HG02885 (cell line): Measurements from ENCODE around the gene DNAJC1.
A peak's percentile ranks its signal among the peaks of the same experiment; 100 is the strongest.
"Not testable (repeated sequence)": the region's sequence is repeated elsewhere in the genome, so short reads cannot be mapped to it uniquely, and the experiment has no call there.

Experiments
- ATAC-seq: cut with Tn5 transposase; IDR thresholded peaks from one replicate; pipeline ENCODE4 v1.9.1; 2021; ENCODE audit warnings: mild to moderate bottlenecking; ENCODE audit not compliant: unreplicated experiment, poor library complexity

Gene DNAJC1

DNA sequence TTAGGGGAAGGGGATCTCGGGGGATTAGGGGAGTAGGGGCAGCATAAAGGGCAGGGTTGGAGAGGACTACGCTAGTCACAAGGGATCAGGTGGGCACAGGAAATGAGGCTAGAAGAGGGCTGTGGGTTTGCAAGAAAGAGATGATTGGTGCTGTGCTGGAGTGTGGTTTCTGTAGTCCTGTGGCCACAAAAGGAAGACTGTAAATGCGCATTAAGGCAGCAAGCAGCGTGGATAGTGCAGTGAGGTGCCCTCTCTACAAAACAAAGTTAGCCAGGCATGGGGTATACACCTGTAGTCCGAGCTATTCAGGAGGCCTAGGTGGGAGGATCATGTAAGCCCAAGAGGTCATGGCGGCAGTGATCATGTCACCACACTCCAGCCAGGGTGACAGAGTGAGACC is 257.4 kb downstream of the DNAJC1 start:
- no peak for ATAC-seq

DNA sequence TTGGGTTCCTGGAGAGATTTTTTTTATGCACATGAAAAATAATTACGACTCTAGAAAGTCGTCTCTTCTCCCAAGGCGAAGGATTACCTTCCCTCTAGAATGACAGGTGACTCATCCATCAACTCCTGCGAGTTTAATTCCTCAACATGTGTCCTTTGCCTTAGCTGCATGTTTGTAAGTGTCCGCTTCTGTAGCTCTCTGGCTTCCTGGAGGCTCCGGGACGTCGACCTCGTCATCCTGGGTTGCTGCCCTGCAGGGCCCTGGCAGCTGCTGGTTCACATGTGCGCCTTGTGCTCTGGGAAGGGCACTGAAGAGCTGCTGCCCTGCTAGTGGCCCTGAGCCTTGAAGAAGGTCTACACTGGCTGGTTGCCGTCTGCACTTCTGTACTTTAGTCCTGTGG is 259.3 kb downstream of the DNAJC1 start:
- ATAC-seq = no peak

DNA sequence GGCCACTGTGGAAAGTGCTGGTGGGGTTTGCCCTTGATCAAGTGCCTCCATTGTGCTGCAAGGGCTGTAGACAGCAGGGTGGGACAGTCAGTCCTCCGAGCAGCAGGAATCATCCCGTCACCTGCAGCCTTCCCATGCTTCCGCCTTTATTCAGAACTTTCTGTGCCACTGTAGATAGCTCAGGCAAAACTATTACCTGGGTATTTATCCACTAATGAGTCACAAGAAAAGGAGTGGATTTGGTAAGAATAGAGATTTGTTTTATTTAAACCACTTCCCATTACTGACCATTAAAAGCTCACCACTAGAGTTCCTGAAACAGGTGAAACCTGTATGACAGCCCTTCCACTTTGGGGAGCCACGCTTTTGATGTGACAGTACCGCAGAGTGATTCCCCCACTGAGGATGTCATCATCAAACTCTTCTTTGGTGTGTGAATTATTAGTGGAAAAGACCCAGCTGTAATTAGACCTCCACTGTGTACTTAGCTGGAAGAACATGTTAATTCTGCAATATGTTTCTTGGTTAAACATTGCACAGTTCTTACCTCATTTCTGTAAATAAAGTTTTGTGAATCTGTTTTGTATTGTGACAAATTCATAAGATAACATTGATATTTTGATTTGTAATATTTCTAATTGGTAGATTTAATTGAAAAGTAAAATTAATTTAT is 260.7 kb downstream of the DNAJC1 start:
- ATAC-seq = no peak

DNA sequence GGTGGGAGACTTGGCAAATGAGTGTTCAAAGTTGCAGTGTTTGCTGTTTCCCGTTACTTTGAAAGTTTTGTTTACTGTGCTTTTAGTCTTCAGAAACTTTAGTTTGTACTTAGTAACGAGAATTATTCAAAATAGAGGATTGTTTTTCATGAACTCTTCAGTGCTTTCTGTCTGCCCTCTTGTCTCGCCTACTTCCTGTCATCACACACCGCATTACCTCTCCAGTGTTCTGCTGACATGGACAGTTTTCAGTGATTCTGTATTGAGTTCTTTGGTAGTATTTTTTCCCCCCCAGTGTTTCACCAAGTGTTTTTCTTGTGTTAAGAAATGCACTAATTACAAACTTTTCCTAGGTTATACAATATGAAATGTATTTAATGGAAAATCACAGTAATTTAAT is 262.5 kb downstream of the DNAJC1 start:
- no peak for ATAC-seq

DNA sequence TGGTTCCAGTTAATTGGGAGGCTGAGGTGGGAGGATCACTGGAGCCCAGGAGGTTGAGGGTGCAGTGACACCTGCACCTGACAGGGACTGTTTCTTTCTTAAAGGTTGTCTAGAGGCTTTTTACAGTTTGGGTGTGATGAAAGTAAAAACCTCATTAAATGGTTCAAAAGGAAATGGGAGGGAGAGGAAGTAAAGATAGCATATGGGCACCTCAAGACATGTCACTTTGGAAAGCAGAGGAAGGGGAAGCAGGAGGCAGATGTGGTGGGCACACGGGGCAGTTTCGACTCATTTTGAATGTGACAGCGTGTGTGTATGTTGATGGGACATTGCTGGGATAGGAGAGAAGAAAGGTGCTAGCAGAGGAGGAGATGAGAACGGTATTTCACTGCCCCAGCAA is 266.4 kb downstream of the DNAJC1 start:
- no peak for ATAC-seq

DNA sequence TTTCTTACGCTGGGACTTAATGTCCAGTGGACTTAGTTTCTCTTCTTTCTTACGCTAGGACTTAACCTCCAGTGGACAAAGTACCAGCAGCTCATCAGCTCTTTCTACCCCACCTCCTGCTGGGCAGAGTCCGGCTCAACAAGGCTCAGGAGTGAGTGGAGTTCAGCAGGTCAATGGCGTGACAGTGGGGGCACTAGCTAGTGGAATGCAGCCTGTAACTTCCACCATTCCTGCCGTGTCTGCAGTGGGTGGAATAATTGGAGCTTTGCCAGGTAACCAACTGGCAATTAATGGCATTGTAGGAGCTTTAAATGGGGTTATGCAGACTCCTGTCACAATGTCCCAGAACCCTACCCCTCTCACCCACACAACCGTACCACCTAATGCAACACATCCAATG is 269.8 kb downstream of the DNAJC1 start:
- no peak for ATAC-seq

DNA sequence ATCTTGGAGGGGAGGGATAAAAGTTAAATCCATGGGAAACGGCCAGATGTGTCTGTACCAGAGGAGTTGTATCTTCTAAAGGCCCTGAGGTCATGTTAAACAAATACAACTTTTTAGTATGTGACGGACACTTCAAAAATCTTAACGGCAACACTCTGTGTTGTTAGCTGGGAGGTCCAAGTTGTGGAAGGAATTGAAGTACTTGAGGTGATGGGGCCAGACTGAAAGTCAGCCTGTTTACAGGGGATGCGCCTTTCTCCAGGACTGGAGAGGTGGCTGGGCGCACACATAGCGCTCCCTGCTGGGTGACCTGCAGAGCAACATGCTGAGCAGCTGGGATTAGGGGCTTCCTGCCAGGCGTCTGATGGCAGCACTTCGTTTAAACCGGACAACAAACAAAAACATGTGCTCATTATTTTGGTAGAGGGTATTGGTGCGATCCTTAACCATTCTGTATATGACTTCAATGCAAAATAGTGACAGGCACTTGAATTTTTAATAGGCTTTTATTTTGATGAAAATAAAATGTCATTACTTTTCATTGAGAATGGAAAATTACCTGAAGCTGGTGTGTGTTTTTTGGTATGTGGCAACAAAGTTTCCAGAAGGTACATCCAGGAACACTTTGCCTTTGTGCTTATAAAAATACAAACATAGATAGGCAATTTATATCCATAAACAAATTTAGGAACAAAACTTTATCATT is 271.3 kb downstream of the DNAJC1 start:
- ATAC-seq = peak; percentile 96

DNA sequence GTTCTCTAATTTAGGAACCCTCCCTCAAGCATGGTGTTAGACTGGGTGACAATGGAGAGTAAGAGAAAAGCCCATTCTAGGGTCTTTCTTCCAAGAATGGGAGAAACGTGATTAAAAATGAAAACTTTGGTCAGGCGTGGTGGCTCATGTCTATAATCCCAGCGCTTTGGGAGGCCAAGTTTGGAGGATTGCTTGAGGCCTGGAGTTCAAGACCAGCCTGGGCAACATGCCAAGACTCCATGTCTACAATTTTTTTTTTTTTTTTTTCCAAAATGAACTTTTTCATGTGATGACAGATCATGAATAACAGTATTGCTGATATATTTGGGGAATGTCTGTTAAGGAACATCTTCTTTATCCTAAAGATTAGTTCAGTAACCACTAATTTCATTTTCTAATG is 274.9 kb downstream of the DNAJC1 start:
- ATAC-seq = no peak

DNA sequence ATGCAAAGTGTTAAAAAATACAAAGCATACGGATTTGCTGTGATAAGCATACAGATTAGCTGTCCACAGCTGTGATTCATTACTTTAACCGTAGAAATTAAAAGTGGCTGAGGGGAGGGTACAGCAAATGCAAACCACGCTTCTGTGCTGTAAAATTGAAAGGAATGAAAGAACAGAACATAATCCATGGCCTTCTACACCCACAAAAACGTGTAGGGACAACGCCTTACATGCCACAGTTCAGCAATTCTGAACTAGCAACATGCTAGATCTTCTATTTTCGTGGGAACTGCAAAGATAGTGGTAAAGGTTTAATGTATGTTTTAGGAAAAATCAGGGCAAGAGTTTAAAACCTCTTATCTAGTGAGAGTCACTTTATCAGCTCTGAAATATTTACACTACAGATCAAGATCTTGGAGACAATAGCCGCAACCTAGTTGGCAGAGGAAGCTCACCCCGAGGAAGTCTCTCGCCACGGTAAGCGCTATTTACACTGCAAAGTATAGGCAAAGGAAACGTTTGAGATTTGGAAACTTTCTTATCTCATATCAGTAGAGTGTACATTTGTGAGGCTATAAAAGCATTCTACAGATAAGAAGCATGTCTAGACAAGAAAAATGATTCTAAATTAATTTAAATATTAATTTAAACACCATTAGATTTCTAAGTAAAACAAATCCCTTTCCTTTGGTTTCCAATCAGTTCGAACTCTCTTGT is 275.9 kb downstream of the DNAJC1 start:
- ATAC-seq = no peak

DNA sequence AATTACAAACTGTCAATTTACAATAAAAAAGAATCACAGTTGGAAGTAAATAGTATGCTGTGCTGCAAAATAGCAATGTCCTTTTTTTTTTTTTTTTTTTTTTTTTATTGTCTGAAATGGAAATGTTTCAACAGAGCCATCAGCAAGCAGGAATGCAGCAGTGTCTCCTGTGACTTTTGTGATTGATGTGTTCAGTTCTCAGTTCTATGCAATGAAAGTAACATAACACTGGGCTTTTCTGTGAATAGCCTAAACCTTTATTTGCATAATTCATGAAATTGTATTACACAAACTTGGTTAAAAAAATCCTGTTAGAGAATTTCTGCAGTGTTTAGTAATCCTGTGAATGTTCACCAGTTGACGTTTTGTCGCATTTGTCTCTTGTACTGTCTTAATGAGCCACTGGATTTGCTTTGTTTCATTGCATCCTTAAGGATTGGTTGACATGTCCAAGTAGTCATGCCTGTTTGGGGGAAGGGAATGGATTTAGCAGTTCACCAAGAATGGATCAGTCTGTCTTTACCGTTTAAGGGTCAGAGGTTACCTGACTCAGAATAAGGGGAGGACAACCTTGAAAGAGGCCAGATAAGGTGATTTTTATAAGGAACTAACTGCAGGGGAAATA is 276.8 kb downstream of the DNAJC1 start:
- no peak for ATAC-seq

DNA sequence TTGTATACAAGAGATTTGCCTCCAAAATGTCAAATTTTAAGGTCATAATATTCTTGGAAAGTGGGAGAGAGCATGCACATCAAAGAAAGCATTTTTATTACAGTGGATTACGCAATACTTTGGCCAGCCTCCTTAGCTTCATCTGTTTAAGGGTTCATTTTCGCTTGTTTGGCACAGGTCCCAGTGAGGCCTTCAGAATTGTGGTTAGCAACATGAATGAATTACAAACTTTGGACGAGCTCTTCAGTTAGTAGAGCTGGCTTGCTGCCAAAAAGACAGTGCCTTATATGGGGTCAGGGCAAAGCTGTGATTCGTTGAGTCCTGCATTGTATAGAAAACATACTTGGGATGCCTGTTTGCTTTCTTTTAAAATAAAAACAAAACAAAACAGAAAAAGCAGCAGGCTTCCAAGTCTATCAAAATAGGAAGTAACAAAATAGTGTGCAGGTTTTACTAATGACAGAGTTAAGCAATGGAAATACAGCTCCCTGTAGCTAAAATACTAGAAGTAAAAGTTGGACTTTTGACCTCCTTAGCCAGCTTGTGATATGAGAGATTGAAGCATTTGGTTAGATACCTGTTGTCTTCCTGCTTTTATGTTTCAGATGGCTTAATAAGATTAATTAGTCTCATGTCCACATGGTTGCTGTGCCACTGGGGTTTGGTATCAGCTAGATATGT is 278.7 kb downstream of the DNAJC1 start:
- ATAC-seq = peak; percentile 93

DNA sequence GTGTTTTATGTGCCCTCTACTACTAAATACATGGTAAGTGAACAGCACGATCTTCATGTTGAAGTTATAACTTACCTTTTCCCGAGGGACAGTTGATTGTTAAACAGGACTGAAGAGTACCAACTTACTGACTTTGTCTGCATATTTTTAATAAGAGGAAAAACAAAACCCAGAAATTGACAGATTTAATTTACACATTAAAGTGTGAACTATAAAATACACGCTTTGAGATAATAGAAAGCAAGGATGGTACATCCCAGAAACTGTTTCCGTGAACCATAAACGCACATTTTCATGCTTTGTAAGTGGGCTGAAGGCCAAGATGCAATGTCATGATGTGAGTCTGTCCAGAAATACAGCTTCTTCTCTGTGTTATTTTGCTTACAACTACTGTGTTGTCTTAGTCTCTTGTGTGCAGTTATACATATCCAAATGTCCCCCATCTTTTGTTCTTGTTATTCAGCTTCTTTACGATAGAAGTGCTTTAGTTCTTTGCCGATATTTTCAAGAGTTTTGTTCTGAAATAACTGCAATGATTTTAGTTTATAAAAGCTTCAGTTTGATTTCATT is 279.4 kb downstream of the DNAJC1 start:
- ATAC-seq = no peak

DNA sequence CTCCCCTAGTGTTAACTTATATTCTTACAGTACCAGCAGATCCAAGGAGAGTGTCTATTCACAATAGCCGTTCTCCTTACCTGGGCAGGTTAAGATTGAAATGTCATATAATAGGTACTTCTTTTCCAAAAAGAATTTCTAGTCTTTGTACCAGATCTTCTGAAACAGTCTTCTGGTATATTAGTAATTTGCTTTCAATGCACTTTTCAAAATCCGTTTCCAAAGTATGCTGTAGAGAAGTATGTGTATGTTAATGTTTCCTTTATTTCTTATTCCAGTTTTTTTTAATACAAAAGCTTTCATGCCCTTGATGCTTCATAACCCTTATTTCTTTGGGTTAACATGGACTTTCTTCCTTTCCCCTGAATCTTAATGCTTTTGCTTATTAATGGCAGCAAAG is 281.3 kb downstream of the DNAJC1 start:
- no peak for ATAC-seq

DNA sequence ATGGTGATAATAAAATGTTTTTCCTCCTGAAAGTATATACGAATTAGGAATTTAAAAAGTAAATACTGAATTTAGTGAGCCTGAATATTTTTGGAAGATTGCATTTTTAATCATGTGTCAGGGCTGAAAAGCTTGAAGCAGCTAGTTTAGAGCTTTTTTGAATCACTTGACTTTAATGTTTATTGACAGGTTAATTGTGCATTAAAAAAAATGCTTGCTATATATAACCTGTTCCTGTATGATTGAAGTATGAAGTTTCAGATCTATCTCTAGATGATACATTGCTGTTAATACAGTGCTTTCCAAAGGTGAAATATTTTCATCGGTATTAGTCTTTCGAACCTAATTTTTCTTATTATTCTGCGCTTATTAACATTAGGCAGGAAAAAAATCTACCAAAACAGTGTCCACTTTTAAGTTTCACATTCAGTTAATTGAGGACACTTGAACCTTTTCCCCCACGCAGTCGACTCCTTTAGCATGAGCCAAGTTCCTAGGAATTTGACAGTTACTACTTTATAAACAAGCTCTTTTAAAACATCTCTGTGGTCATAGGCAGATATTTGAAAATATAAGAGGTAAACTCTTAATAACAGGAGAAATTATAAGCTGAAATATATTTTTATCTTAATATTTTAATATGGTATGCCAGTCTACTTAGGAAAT is 282.4 kb downstream of the DNAJC1 start:
- no peak for ATAC-seq

DNA sequence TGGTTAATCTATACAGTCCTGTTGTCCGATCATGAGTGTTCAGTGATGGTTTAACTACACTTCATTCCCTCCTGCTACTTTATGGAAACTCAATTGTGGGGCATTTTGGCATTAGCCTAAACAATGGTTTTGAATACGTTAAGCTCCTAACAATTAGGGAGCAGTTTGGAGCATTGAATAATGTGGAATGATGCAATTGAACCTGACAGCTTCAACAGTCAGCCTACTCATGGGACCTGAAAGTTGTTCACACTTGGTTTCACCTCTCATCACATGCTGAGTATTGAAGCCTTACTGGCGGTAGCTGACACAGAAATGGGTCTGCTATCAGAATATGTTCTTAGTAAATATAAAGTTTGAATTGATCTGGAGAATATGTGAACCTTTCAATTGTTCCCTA is 283.4 kb downstream of the DNAJC1 start:
- peak; percentile 44 for ATAC-seq

DNA sequence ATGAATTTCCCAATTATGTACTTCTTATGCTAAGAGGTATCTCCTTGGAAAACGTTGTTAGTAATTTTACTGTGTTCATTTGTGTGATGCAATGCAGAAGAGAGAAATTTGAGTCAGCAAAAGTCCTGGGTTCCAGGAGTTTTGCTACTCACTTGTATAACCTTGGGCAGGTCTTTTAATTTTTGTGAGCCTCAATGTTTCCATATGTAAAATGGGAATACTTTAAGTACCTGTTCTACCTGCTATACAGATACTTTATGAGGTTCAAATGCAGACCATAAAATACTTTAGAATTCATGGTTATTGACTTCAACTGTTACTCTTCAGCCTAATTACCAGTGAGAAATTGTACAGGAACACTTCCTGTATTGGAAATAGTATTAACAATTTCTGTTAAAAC is 284.0 kb downstream of the DNAJC1 start:
- no peak for ATAC-seq

DNA sequence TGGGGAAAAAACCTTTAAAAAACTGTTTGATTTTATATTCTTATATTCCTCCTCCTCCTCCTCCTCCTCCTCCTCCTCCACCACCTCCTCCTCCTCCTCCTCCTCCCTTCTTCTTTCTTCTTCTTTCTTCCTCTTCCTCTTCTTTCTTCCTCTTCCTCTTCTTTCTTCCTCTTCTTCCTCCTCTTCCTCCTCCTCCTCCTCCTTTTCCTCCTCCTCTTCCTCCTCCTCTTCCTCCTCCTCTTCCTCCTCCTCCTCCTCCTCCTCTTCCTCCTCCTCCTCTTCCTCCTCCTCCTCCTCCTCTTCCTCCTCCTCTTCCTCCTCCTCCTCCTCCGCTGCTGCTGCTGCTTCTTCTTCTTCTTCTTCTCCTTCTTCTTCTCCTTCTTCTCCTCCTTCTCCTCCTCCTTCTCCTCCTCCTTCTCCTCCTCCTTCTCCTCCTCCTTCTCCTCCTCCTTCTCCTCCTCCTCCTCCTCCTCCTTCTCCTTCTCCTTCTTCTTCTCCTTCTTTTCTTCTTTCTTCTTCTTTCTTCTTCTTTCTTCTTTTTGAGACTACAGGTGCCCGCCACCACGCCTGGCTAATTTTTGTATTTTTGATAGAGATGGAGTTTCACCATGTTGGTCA is 286.0 kb downstream of the DNAJC1 start:
- ATAC-seq = not testable (repeated sequence)

DNA sequence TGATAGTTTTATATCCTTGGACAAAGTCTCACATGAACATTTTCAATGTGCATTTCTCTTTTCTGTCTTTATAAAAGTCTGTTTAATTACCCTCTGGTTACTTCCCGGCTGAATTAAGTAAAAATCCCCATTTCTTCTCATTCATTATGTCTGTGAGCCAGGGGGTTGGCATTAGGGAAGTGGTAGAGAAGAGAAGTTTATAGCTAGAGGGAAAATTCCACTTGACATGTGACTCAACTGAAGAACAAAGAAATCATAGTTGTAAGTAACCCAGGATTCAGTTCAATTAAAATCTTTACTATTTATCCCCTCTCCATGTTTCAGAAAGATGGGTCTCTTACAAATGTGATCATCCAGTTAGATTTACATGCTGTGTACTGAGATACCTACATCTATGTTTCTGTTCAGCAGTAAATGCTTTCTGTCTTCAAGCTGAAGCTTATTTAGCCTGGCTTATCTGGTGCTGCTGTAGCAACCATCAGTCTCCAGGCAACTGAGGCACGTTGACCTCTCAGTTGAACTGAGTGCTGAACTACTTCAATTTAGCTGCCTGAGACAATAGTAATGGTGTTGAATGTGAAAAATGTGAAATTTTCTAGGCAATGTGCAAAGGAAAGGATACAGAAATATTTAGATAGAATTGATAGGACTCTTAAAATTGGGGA is 287.9 kb downstream of the DNAJC1 start:
- no peak for ATAC-seq

DNA sequence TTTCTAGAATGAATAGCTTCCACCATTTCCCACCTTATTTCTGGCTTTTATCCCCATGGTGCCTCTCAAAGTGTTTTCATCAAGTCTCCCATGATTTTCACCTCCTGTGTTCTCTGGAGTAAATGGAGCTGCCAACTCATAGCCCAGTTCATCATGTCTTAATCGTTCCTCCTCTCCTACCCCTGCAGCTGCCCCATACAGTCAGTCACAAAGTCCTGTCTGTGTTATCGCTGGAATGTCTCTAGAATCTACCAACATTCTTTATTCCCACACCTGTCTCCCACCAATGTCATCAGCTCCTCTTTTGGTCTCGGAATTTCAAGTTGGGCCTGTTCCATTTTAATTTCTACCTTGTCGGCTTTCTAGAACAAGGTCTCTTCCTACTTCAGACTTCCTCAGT is 290.6 kb downstream of the DNAJC1 start:
- ATAC-seq = no peak
